Measurements from ENCODE around the gene PSKH1. TPM values are rescaled to one million over a fixed set of nuclear protein-coding genes. Genes with fewer than 3 reads are reported as not detected.

Gene PSKH1
- total and polyA plus RNA-seq, 2 experiments from 2014 or later, result 29.2 to 44.6 TPM

GRCh38 chr16:67882374-67883145, 10.5 kb upstream of the PSKH1 start:
- Histone ChIP-seq H3K4me1 (ENCODE audit: insufficient read depth) (peaks cover 3% of the 10 kb centered on the region), H3K4me3 (no peak overlapping the region), H3K27ac (no peak overlapping the region), H3K36me3 (replicated peaks; ENCODE audit: insufficient read depth, low read depth) (no peaks in the 10 kb centered on the region), H3K9me2 (replicated peaks; ENCODE audit: insufficient read depth) (no peaks in the 10 kb centered on the region), H4K20me1 (ENCODE audit: insufficient read depth, poor library complexity, severe bottlenecking) (no peaks in the 10 kb centered on the region), H3K27me3 (no peaks in the 10 kb centered on the region), H3K79me2 (no peaks in the 10 kb centered on the region), H3K9me3 (ENCODE audit: low read depth) (no peaks in the 10 kb centered on the region), H3K4me2 (no peak overlapping the region), H2AFZ (no peak overlapping the region)
- no peak for DNase-seq (ENCODE audit: low spot score)
- TF ChIP-seq CTCF (IDR thresholded peaks at IDR 0.05; ENCODE audit: poor library complexity) (no peak), EZH2 (IDR thresholded peaks at IDR 0.05; ENCODE audit: borderline replicate concordance) (no peak), EZH2phosphoT487 (IDR thresholded peaks at IDR 0.05; ENCODE audit: low read depth, severe bottlenecking, unreplicated experiment) (no peak)
- WGBS (ENCODE audit: low lambda C conversion rate, missing lambda C conversion rate), result 94% methylated on average over 18 of the region's 18 CpGs

- Histone ChIP-seq H3K36me3 (replicated peaks; ENCODE audit: insufficient read depth, low read depth) (no peaks in the 10 kb centered on the region), H2AFZ (no peak overlapping the region)
Measured at GRCh38 chr16:67883146-67883871, 9.7 kb upstream of the PSKH1 start.

DNA sequence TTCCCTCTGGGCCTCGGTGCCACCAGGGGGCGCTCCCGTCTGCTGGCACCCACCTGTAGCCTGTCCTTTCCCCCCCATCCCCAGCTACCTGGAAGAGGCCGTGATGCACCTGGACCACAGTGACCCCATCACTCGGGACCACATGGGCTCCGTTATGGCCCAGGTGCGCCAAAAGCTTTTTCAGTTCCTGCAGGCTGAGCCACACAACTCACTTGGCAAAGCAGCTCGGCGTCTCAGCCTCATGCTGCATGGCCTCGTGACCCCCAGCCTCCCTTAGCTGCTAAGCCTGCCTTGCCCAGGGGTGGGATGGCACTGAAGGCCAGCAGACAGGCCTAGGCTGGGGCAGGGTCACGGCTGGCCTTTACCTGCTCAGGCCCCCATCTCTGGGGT, 9.2 kb upstream of the PSKH1 start:
- no peaks in the 10 kb centered on the region for H3K36me3 ChIP-seq (replicated peaks; ENCODE audit: insufficient read depth, low read depth)
- WGBS (ENCODE audit: low lambda C conversion rate, missing lambda C conversion rate), result 67% methylated on average over 11 of the region's 11 CpGs
- H3K4me3 ChIP-seq, result no peak overlapping the region
- H2AFZ ChIP-seq, result no peak overlapping the region
- peak; percentile 79 for DNase-seq (ENCODE audit: low spot score)
- no peak overlapping the region for H3K4me2 ChIP-seq
- no peaks in the 10 kb centered on the region for H3K9me3 ChIP-seq (ENCODE audit: low read depth)
- H4K20me1 ChIP-seq (ENCODE audit: insufficient read depth, poor library complexity, severe bottlenecking), result no peaks in the 10 kb centered on the region
- TF ChIP-seq CTCF (IDR thresholded peaks at IDR 0.05; ENCODE audit: poor library complexity) (peak; percentile 66), EZH2 (IDR thresholded peaks at IDR 0.05; ENCODE audit: borderline replicate concordance) (no peak)
- H3K9me2 ChIP-seq (replicated peaks; ENCODE audit: insufficient read depth), result no peaks in the 10 kb centered on the region
- no peaks in the 10 kb centered on the region for H3K79me2 ChIP-seq
- H3K27me3 ChIP-seq, result no peaks in the 10 kb centered on the region
- H3K27ac ChIP-seq, result no peak overlapping the region
- peaks cover 3% of the 10 kb centered on the region for H3K4me1 ChIP-seq (ENCODE audit: insufficient read depth)

More at GRCh38 chr16:67883146-67883871, 9.7 kb upstream of the PSKH1 start:
- H3K4me1 ChIP-seq (ENCODE audit: insufficient read depth), result peaks cover 3% of the 10 kb centered on the region
- WGBS (ENCODE audit: low lambda C conversion rate, missing lambda C conversion rate), result 63% methylated on average over 6 of the region's 6 CpGs
- H3K9me2 ChIP-seq (replicated peaks; ENCODE audit: insufficient read depth), result no peaks in the 10 kb centered on the region
- DNase-seq (ENCODE audit: low spot score), result peak; percentile 40
- TF ChIP-seq CTCF (IDR thresholded peaks at IDR 0.05; ENCODE audit: poor library complexity), result no peak
- TF ChIP-seq EZH2 (IDR thresholded peaks at IDR 0.05; ENCODE audit: borderline replicate concordance), result no peak
- no peak for TF ChIP-seq EZH2phosphoT487 (IDR thresholded peaks at IDR 0.05; ENCODE audit: low read depth, severe bottlenecking, unreplicated experiment)
- H4K20me1 ChIP-seq (ENCODE audit: insufficient read depth, poor library complexity, severe bottlenecking), result no peaks in the 10 kb centered on the region
- peak overlapping the region; percentile 75 for H3K27ac ChIP-seq
- no peaks in the 10 kb centered on the region for H3K9me3 ChIP-seq (ENCODE audit: low read depth)
- no peaks in the 10 kb centered on the region for H3K27me3 ChIP-seq
- no peak overlapping the region for H3K4me3 ChIP-seq
- no peaks in the 10 kb centered on the region for H3K79me2 ChIP-seq
- no peak overlapping the region for H3K4me2 ChIP-seq
